ENCODE measurements around the gene ALDH18A1. TPM values are rescaled to one million over a fixed set of nuclear protein-coding genes. Genes with fewer than 3 reads are reported as not detected.

ALDH18A1 gene
- total and polyA plus RNA-seq, 2 of the 8 experiments (the other 6 are each of a cell fraction or from before 2014, with no cell fraction given) = 59.6 to 128 TPM

DNA sequence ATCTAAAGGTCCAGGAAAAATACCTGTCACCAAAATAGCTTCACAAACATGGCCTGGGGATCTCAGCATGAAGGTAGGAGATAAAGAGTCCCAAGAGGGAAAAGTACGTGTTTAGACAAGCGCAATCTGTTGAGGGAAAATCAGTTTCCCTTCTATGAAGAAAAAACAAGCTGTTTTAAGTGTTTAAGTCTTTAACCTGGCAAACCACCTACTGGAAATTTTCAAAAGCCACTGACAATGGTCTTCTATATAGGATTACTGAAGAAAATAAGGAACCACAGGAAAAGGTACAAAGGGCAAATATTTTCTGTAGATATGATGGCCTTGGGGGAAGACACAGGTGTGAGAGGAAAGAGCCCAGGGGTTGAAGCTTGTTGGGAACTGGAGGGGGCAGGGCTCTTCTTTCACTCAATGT lies 21.2 kb downstream of the ALDH18A1 start (continued):
- TF ChIP-seq CTCF (IDR thresholded peaks at IDR 0.05; ENCODE audit: control extremely low read depth in 1 of 3, insufficient read depth in 1 of 3, low read depth in 1 of 3, low read length in 3 of 3) = no peak
- TF ChIP-seq BACH1 (IDR thresholded peaks at IDR 0.05; ENCODE audit: low read length) = no peak
- TF ChIP-seq SUZ12 (IDR thresholded peaks at IDR 0.05; ENCODE audit: low read length) = no peak
- no peak for TF ChIP-seq BCL11A (IDR thresholded peaks at IDR 0.05; ENCODE audit: low read depth in 2 of 2, low read length in 2 of 2)
- no peak for TF ChIP-seq KDM1A (IDR thresholded peaks at IDR 0.05; ENCODE audit: borderline replicate concordance, low read length)

Data from H1 (cell line).